ENCODE results near the gene IMMP2L.
A peak's percentile ranks its signal among the peaks of the same experiment; 100 is the strongest.

IMMP2L gene

DNA sequence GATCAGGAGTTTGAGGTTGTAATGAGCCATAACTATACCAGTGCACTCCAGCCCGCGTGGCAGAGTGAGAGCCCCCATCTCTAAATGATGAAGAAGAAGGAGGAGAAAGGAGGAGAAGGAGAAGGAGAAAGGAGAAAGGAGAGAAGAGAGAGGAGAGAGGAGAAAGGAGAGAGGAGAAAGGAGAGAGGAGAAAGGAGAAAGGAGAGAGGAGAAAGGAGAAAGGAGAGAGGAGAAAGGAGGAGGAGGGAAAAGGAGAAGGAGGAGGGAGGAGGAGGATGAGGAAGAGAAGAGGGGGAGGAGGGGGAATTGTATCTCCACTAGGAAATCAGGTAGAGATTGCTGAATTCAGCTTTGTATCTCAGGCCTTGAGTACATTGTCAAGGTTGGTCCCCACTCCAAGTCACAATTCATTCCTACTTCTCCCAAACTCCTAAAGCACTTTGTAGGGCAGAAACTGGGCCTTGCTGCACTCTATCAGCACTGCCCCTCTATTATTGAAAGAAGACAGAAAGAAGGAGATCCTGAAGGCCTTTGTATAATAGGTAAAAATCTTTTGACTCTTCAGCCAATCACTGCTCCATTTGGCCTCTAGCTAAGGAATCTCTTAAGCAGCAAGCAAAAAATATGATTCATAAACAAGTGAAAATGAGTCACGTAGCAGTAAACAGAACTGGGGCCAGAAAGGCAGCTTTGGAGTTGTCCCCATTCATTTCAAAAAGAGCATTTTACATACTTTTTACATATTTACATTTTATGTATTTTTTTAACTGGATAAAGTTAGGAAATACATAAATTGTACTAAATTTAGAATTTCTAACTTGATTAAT, 178.0 kb downstream of the IMMP2L start:
- no peak for FAIRE-seq

DNA sequence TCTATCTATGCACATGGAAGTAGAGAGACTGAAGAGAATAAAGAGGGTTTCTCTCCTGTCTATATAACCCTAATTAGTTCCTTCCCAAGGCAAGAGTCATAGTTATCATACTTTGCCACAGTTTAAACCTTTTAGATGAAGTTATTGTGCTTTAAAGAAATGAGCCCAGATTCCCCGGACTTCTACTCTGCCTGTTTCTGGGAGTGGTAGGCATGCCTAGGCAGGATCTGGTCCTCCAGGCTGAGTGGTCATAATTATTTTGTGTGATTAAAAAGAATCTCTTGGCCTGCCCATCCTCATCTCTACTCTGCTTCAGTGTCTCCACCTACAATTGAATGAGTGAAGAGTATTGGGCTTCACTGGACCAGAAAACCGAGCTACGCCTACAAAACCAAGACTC, 179.2 kb downstream of the IMMP2L start:
- no peak for FAIRE-seq

DNA sequence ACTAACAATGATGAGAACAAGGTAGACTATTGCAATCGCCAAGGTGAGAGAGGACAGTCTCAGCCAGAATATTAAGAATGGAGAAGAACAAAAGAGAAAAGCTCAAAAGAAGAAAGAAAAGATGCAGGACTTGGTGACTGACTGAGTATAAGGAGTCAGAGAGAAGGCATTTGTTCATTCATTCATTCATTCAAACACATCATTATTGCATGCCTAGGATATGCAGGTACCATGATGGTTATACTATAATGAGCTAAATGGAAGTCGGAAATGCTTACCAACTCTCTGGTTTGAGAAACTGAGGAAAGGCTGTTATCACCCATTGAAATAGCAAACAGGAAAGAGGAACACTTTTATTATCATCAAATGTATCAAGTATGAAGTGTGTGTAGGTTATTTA, 180.7 kb downstream of the IMMP2L start:
- no peak for FAIRE-seq

DNA sequence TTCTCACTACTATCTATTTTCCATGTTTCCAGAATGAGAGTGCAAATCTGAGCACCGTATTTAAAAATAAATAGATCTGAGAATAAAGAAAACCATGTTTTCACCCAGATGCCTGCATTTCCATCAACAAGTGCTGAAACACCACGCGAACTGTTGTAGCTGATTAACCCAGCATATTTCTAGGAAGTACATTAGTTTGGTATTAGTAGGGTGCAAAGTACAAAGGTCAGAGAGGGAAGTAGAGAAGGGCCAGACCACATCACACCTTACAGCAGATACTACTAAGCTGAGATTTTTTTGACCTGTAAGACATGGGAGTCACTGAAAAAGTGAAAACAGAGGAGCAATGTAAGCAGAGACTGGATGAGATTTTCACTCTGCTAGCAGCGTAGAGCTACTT, 181.3 kb downstream of the IMMP2L start:
- no peak for FAIRE-seq

DNA sequence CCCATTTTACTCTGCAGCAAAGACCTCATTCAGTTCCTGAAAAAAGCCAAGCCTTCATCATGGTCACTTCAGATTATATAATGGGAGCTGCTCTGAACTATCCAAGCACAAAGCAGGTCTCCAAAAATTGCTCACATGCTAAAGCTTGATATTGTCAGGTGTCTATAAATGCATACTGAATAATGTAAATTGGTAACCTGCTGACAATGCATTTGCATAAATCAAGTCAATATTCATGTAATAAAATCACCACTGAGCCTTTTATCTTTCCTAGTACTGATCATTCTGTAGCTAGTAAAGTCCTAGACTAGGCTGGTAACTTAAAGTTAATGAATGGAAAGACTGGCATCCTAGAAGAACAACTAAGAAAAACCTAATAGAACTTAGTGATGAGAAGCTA, 188.3 kb downstream of the IMMP2L start:
- no peak for FAIRE-seq

DNA sequence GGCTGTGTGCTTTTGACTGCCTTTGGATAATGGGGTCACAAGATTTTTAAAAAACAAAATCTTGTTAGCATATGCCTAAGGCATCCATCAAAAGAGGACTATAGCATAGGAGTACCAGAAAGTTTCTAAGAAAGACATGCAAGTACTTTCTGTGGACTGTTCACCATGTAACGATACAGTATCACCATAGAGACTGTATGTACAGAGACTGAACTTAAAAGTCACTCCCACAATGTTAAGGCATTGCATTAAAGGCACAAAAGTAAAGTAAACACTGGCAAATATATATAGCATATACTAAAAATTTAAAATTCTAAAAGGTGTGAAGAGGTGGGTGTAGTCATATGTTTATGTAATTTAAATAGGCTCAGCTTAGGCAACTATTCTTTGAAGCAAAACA, 190.9 kb downstream of the IMMP2L start:
- FAIRE-seq, result no peak

DNA sequence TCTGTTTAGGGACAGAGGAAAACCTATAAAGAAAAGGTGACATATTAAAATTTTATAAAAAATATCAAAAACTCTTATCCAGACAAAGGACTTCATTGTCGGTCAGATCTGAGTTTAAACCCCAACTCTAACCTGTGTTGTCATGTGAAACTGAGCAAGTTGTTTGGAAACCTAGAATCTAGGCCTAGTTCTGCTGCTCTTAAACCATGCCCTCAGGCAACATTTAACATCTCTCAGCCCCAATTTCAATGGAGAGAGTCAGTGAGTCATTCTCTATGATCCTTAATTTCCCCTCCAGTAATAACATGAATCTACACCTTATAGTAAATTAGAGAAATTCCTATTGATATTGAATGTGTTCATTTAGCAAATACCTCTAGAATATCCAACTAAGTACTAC, 192.3 kb downstream of the IMMP2L start:
- FAIRE-seq, result no peak

DNA sequence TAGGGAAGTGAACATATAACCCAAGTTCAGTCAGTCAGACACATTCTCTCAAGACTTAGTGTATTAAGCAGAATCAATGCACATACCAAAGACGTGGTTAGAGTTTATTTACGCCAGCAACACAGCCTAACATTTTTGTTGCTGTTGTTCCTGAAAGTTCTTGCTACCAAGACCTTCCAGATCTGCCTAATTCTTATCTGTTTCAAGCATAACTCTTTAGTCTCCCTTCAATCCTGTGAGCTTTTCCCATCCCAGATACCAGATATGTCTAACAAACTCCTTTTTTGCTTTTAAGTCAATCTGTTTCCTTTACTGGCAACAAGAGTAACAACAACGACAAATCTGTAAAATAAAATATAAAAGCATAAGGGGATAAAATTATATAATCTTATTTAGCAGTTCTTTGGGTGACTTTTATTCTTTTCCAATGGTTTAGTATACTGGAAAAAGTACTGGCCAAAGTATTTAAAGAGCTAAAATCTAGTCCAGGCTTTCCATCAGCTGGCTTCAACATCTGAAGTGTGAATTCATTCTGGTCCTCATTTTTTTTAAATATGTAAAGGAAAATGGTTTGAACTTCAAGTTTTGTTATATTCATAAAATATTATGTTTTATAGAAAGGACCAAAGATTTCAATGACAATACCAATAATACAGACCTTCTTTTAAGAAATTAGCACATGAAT, 193.8 kb downstream of the IMMP2L start:
- peak; percentile 21 for FAIRE-seq

DNA sequence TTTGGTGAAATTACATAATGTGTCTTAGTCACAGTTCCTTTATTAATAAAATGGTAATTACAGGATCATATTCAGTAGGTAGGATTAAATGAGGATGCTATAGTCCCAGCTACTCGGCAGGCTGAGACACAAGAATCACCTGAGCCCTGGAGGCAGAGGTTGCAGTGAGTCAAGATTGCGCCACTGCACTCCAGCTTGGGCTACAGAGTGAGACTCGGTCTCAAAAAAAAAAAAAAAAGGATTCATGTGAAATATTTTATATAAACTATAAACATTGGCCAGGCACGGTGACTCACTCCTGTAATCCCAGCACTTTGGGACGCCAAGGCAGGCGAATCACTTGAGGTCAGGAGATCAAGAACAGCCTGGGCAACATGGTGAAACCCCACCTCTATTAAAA, 197.9 kb downstream of the IMMP2L start:
- no peak for FAIRE-seq

DNA sequence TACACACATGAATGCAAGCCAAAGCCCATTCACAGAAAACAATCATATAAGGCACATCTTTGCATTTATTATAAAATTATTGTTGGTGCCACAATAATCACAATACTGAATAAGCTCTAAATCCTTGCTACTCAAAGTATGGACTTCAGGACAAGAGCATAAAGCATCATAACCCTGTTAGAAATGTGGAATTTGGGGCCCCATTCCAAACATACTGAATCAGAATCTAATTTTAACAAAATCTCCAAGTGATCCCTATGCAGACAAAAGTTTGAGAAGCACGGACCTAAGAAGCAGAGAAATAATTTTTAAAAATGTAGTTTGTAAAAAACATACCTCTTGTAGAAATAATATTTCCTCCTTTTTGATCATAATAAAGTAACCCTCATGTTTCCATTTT, 199.2 kb downstream of the IMMP2L start:
- FAIRE-seq, result no peak

DNA sequence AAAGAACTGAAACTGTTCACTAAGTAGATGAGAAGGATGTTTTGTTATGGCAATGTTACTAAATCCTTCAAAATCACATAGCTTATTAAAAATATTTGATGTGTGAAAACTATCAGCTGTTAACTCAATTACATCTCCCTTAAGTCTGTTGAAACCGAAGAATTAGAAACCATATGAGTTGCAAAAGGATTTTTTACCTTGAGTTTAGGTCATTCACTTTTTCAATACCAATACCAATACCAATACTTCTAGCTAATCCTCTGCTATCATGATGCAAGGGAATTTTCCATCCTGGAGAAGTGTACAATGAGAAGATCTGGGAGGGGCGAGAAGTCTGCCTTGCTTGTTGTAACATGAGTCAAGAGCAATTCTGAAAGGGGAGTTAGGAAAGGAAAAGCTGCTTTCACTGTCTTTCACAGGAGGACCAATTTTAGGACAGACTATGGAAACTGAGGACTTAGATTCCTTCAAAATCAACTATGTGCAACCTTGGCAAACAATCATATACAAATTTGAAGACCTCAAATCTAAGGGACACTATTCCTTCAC, 199.7 kb downstream of the IMMP2L start:
- FAIRE-seq, result no peak

DNA sequence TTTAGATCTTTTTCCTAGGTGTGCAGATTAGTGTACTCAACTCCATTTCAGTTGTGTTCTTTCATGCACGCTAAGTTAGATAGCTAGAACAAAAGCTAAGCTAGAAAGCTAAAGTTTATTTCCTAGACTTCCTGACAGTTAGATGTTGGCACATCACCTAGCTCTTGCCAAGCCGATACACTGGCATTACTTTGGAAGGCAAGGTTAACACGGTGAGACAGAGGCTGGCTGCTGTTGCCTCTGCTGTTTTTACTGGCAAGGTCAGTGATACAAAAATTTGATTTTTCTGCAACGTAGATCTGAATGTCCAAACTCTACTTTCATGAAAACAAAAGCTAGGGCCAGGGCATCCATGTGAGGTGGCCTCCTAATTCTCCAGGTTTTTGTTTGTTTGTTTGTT, 203.4 kb downstream of the IMMP2L start:
- FAIRE-seq, result no peak

DNA sequence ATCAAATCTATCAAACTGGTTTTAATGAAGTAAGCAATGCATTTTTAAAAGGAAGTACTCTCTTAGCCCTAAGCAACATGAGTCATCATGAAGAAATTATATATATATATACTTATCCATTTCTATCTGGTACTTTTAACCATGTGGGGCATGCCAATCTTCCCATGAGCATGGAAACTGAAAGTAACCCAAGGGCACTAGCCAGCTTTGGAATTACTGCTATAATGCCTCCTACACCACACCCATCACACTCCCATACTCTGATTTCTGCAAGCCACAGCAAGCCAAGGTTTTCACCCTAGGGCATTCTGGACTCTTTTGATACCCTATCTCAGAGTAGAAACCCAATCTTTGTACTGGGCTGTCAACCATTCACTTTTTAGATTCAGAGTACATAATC, 204.6 kb downstream of the IMMP2L start:
- no peak for FAIRE-seq

DNA sequence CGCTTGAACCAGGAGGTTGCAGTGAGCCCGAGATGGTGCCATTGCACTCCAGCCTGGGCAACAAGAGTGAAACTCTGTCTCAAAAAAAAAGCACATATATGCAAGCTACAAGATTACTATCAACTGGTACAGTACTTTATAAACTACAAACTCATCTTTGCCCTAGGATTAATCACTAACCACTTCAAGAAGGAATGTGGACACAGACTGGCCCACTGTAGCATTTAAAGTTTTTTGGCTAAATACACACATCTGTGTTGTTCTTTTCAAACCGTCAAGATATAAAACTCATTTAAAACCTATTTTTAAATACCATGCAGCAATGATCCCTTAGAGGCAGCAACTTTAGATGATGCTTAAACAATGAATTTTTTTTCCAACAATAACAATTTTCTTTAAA, 205.4 kb downstream of the IMMP2L start:
- no peak for FAIRE-seq

DNA sequence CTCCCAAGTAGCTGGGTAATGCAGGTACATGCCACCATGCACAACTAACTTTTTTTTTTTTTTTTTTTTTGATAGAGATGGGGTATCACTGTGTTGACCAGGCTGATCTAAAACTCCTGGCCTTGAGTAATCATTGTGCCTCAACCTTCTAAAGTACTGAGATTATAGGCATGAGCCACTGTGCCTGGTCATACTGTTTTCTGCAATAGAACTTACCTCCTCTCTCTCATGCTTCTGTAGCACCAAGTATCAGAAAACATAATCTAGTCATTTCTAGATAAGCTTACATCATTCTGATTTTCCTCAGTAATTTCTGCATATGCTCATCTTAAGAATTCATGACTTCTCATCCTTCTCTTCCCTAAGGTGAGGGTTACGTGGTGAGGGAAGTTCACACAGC, 210.0 kb downstream of the IMMP2L start:
- FAIRE-seq, result no peak

DNA sequence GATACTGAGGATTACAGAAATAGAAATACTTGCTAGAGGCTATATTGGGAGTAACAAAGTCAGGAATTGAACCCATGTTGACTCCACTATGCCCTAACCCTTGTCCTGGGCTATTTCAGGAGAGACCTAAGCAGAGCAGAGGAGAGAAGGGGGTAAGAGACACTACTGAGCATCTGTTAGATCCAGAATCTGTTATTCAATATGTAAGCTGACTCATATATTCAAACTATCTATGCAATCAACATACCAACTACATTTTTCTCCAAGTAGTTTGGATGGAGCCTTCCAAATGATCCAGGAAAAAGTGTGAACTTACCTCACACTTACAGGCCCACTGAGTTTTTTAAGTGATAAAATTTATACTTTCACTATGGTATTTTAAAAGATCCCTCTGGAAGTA, 216.1 kb downstream of the IMMP2L start:
- FAIRE-seq, result no peak

DNA sequence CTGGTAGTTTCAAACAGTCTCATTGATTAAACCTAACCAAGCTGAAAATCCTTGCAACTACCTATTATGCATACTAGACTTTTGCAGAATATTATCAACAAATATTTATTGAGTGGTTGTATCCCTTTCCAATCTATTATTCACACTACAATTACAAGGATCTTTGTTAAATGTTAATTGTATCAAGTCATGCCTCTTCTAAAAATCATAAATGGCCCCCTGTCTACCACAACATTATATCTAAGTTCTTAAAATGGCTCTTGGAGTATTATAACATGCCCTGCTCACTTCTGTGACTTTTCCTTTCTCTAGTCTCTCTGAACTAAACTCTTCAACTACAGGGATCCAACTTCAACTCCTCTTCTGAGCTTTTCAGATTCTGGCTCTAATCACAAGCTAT, 219.3 kb downstream of the IMMP2L start:
- FAIRE-seq, result no peak

DNA sequence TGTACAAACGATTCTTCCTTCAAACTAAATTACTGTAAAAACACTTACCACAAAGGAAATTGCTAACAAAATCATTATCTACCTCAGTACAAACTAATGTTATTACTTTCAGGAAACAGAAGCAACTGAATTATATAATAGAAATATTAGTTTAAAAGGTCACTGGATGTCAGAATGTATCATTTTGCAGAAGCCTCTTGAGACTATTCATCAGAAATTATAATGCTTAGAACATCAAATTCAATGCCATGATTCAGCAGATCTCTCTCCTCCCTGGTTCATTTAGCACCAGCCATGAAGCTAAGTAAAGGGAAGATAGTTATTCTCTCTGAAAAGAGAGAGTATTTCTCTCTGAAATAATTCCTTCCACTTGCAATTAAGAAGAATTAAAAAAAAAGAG, 223.3 kb downstream of the IMMP2L start:
- no peak for FAIRE-seq

DNA sequence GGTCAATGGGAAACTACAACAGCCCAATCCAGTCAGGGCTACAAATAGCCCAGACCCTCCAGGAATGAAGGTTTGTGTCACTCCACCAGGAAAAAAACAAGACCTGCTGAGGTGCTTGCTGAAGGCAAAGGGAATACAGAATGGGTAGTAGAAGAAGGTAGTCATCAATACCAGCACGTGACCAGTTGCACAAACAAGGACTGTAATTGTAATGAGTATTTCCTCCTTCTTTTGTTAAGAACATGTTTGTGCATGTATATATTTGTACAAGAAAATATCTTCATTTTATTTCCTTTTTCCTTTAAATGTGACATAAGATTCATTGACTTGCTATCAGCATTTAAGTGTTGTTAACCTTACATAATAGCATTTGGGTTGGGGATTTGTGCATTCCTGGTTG, 229.3 kb downstream of the IMMP2L start:
- FAIRE-seq, result no peak

DNA sequence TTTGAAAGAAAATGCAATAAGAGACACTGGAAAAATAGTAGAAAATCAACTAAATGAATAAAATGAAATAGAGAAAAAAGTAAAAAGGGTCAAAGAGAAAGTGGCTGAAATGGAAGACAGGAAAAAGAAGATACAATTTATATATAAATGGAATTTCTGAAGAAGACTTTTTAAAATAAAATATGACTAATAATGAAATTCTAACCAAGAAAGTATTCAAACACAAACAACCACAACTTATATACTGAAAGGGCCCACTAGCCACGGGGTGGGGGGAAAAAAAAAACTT, 232.1 kb downstream of the IMMP2L start:
- no peak for FAIRE-seq

DNA sequence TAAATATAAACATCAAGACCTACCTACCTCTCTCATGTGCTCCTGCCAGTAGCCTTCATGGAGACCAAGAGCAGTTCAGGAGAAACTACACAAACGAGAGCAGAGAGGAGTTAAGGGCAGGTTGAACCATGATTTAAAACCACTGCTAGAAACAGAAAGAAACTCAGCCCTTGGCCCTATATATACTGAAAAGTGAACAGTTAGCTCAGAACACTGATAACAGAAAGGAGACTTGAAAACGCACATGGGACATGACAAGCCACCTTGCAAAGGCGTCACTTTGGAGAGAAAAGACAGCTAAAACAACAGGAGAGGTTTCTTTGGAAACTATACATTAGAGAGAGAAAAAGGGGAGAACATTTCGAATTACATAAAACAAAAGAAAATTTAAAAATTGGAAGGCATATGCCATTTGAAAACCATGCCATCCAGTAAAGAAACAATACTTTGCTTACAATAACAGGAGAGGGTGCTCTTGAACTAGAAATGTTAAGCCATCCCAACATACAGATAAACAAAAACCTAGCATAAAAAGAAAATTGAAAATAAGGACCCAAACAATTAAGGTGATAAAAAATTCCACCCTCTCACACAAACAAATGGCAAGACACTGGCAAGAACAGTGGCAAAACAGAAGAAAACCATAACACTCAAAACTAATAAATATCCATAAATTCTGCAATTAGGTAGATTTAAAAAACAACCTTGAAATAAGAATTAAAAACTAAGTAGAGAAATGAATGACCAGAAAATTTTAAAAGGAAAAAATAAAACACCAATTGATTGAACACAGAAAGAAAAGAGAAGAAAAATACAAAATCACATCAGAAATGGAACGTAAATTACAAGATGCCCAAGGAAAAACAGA, 232.7 kb downstream of the IMMP2L start:
- no peak for FAIRE-seq

DNA sequence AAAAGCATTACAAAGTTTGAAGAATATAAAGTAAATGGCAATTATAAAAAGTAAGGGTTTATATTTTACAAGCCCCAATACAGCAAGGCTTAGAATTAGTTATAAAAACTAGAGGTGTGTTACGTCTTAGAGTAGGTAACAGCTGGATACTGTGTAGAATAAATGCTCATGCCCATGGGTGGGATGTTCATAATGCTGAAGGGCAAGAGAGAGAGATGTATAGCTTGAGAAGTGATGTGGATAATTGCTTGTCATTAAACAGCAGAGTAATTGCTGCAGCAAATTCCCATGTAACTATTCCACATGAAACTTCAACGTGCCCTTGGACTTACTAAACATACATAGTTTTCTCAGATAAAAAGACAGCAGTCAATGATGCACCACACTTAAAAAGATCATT, 233.8 kb downstream of the IMMP2L start:
- no peak for FAIRE-seq

DNA sequence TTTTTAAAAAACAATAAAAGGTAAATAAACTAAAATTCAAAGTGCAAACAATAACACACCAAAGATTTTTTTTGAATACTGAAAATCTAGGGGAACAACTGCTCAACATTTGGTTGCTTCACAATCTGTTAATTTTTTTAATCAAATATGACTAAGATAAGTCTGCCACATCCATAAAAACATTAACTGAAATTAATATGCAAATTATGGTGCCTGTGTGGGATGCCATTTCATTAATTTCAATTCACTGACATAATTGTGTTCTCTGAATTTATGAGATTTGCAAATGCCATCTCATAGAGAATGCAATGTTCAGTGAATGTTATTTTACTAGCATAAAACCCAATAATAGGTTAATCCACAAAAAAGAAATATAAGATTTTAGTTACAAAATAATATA, 237.5 kb downstream of the IMMP2L start:
- FAIRE-seq, result no peak

DNA sequence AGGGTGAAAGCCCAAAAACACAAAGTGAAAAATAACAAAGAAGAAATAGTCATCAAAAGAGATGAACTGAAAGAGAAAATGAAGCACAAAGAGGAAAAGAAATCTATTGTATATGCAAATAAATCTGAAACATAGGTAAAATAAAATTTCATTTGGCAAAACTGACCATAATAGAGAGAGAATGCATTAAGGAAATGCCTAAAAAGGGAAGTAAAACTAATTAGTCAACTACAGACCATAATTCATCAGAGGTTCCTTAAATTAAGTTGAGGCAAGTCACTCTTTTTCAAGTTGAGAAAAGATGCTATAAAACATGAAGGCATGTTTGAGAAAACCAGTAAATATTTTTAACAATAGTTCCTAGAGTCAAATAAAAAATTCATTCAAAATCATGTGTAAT, 238.1 kb downstream of the IMMP2L start:
- no peak for FAIRE-seq

Data from G401.6 (cell line).